ENCODE results near the gene INTS13. TPM values are rescaled to one million over a fixed set of nuclear protein-coding genes. Genes with fewer than 3 reads are reported as not detected.

The INTS13 gene
- polyA plus RNA-seq, 1 donor from 2014 or later, result 14.6 TPM

- H3K36me3 Mint-ChIP-seq, result peaks cover 15% of the 10 kb centered on the region
- no peaks in the 10 kb centered on the region for H3K9me3 Mint-ChIP-seq
- H3K27ac Mint-ChIP-seq, result peak overlapping the region; percentile 75 to 95 (median 92)
- peaks cover 49 to 52% (median 51%) of the 10 kb centered on the region in 3 donors for H3K4me1 Mint-ChIP-seq
- H3K27me3 Mint-ChIP-seq, result no peaks in the 10 kb centered on the region
- peak overlapping the region; percentile 75 to 99 (median 93) for H3K4me3 Mint-ChIP-seq
These were observed 3.4 kb upstream of the INTS13 start for GRCh38 chr12:26941215-26941594.

GRCh38 chr12:26940516-26941214, 2.9 kb upstream of the INTS13 start:
- Mint-ChIP-seq H3K9me3 (no peaks in the 10 kb centered on the region), H3K36me3 (peaks cover 11% of the 10 kb centered on the region), H3K27ac (peak overlapping the region; percentile 55 to 92 (median 75)), H3K4me1 (peaks cover 49 to 54% (median 51%) of the 10 kb centered on the region in 3 donors), H3K27me3 (no peaks in the 10 kb centered on the region), H3K4me3 (peak overlapping the region; percentile 75 to 99 (median 96))

DNA sequence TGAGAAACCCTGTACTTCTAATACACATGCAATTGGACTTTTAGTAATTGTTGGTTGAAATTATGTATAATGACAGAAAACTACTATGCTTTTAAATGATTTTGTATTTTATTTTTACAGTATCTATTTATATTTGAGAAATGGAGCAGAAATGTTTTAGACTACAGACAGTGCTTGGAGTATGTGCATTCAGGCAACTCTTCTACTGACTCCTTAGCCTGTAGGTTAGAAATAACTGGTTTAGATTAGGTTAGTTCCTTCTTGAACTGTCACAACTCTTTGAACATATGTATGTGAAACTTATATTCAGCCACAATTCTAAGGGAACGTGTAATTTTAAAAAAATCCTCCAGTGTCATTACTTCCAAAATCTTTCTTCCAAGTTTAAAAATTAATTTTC, 2.2 kb upstream of the INTS13 start:
- peaks cover 7% of the 10 kb centered on the region for H3K36me3 Mint-ChIP-seq
- H3K9me3 Mint-ChIP-seq, result no peaks in the 10 kb centered on the region
- peak overlapping the region; percentile 94 to 99 (median 97) for H3K4me3 Mint-ChIP-seq
- peak overlapping the region in 2 of 3 donors; percentile 89 to 99 for H3K27ac Mint-ChIP-seq
- no peaks in the 10 kb centered on the region for H3K27me3 Mint-ChIP-seq
- H3K4me1 Mint-ChIP-seq, result peaks cover 52 to 57% (median 55%) of the 10 kb centered on the region in 3 donors

DNA sequence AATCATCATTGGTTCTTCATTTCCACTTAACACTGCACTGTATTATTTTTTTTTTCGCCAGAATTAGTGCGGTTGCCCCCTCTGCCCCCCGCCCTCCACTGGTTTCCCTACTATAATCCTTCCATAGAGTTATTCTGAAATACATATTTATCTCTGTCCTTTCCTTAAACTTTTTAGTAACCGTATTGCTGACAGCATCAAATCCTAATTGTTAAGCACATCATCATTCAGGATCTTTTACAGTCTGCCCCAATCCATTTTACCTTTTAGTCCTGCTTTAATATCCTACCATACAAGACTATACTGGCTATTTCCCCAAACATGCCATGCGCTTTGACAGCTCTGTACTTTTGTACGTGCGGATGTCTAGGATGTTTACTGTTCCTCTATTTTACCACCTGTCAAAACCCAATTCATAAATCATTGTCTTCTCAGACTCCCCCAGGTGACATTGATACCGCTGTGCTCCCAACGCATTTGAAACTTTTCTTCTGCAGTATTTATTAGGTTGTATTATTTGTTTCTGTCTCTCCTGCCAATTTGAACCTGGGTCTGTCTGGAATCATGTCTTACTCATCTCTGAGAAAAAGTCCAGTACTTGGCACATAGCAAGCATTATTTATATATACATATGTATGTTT, 1.5 kb upstream of the INTS13 start:
- H3K36me3 Mint-ChIP-seq, result peaks cover 9% of the 10 kb centered on the region
- H3K27me3 Mint-ChIP-seq, result no peaks in the 10 kb centered on the region
- peaks cover 57 to 60% (median 60%) of the 10 kb centered on the region in 3 donors for H3K4me1 Mint-ChIP-seq
- peak overlapping the region; percentile 94 to 99 (median 97) for H3K4me3 Mint-ChIP-seq
- peak overlapping the region; percentile 89 to 99 (median 97) for H3K27ac Mint-ChIP-seq
- H3K9me3 Mint-ChIP-seq, result no peaks in the 10 kb centered on the region

DNA sequence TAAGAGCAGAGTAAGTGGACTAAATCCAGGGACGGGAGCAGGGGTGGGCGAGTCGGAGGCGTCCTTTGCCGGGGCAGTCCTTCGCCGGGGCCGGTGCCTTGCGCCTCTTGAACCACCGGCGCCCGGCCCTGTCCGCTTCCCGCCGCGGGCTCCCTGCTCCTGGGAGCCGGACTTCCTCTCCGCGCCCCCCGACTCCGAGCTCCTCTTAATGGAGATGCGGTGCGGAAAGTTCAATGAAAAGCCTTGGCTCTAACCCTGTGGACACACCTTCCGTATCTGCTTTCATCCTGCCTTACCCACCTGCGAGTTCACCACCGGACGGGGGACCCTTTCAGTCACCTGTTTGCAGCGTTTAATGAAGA, 901 bp upstream of the INTS13 start:
- Mint-ChIP-seq H3K36me3 (peaks cover 10% of the 10 kb centered on the region), H3K27ac (peak overlapping the region; percentile 89 to 99 (median 97)), H3K27me3 (no peaks in the 10 kb centered on the region), H3K4me3 (peak overlapping the region; percentile 94 to 99 (median 97)), H3K4me1 (peaks cover 51 to 55% (median 54%) of the 10 kb centered on the region in 3 donors), H3K9me3 (no peaks in the 10 kb centered on the region)

GRCh38 chr12:26937443-26937862, 328 bp downstream of the INTS13 start:
- Mint-ChIP-seq H3K36me3 (peaks cover 11% of the 10 kb centered on the region), H3K27me3 (no peaks in the 10 kb centered on the region), H3K4me1 (peaks cover 45 to 58% (median 49%) of the 10 kb centered on the region in 3 donors), H3K9me3 (no peaks in the 10 kb centered on the region), H3K27ac (peak overlapping the region; percentile 89 to 99 (median 97)), H3K4me3 (peak overlapping the region; percentile 94 to 99 (median 97))

GRCh38 chr12:26936559-26937442, 980 bp downstream of the INTS13 start:
- Mint-ChIP-seq H3K9me3 (no peaks in the 10 kb centered on the region), H3K27me3 (no peaks in the 10 kb centered on the region), H3K27ac (peak overlapping the region; percentile 89 to 99 (median 97)), H3K36me3 (peaks cover 11% of the 10 kb centered on the region), H3K4me3 (peak overlapping the region; percentile 94 to 99 (median 97)), H3K4me1 (peaks cover 38 to 56% (median 46%) of the 10 kb centered on the region in 3 donors)

DNA sequence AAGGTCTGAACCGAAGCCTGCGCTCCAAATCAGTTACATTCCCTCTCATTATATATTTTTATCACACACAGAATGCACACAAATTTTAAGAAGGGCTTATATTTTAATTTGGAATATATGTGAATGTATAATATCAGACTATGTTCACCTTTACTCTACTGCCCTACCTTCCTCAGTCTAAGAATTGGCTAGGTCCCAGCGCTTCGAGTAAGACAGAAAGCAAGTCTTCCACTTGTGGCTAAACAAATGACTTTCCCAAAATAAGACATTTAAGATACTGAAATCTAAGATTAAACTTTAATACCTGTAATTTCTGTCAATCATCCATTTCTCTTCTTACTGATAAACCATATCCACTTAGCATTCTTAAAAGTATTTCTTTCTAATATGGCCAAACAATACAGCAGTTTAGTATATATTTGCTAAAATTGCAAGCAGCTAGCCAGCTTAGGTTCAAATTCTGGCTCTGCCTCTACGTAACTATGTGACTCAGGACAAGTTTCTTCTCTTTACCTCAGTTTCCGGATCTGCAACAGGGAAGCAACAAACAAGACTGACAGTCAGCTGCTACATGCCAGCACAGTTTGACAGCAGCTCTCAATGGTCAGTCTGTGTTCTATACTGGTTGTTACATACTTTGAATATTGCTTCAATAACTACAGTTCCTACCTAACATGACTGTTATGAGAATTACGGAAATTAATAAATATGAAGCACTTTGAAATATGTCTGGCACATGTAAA, 2.0 kb downstream of the INTS13 start:
- Mint-ChIP-seq H3K4me1 (peaks cover 29 to 51% (median 37%) of the 10 kb centered on the region in 3 donors), H3K36me3 (peaks cover 9% of the 10 kb centered on the region), H3K9me3 (no peaks in the 10 kb centered on the region), H3K27ac (peak overlapping the region in 2 of 3 donors; percentile 60 to 89), H3K27me3 (no peaks in the 10 kb centered on the region), H3K4me3 (peak overlapping the region in 3 of 4 donors; percentile 39 to 94 (median 66))

DNA sequence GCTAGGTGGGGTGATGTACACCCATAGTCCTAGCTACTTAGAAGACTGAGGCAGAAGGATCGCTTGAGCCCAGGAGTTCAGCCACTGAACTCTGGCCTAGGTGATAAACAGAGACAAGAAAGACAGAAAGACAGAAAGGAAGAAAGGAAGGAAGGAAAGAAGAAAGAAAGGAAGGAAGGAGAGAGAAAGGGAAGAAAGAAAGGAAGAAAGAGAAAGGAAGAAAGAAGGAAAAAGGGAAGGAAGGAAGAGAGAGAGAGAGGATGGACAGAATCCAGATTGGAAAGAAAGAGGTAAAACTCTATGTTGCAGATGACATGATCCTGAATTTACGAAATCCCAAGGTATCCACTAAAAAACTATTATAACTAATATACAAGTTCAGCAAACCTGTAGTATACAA, 8.2 kb downstream of the INTS13 start:
- H3K27ac Mint-ChIP-seq, result no peak overlapping the region
- H3K4me3 Mint-ChIP-seq, result peak overlapping the region in 1 of 4 donors; percentile 5
- H3K36me3 Mint-ChIP-seq, result peaks cover 18% of the 10 kb centered on the region
- H3K4me1 Mint-ChIP-seq, result peaks cover 10 to 16% (median 12%) of the 10 kb centered on the region in 3 donors
- no peaks in the 10 kb centered on the region for H3K27me3 Mint-ChIP-seq
- no peaks in the 10 kb centered on the region for H3K9me3 Mint-ChIP-seq

GRCh38 chr12:26928661-26929060, 9.1 kb downstream of the INTS13 start:
- Mint-ChIP-seq H3K4me3 (no peak overlapping the region), H3K27me3 (no peaks in the 10 kb centered on the region), H3K4me1 (peaks cover 9 to 14% (median 9%) of the 10 kb centered on the region in 3 donors), H3K9me3 (no peaks in the 10 kb centered on the region), H3K36me3 (peaks cover 12% of the 10 kb centered on the region), H3K27ac (no peak overlapping the region)

DNA sequence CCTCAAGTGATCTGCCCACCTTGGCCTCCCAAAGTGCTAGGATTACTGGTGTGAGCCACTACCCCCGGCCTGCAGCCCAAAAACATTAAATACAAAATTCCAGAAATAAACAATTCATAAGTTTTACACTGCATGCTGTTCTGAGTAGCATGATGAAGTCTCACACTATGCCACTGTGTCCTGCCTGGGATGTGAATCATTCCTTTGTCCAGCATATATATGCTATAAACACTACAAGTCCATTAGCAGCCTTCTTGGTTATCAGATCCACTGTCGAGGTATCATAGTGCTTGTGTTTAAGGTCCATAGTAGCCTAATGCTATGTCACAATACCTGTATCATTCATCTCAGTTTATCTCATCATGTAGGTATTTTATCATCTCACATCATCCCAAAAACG, 15.9 kb downstream of the INTS13 start:
- Mint-ChIP-seq H3K27me3 (no peaks in the 10 kb centered on the region), H3K27ac (no peak overlapping the region), H3K4me3 (no peak overlapping the region), H3K4me1 (no peaks in the 10 kb centered on the region), H3K9me3 (no peaks in the 10 kb centered on the region), H3K36me3 (no peaks in the 10 kb centered on the region)

DNA sequence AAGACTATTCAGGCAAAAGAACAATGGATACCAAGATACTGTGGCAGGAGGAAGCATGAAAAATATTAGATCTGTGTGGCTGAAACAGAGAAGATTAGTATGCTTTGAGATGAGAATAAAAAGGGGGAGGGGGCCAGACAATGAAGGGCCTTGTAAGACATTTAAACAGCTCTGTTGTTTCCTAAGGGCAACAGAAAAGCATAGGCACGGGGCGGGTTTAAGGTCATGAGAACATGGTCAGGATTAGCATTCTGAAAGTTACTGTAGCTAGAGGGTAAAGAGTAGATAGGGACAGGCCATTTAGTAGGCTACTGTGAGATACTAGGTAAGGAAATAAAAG, 18.6 kb downstream of the INTS13 start:
- peaks cover 2% of the 10 kb centered on the region for H3K36me3 Mint-ChIP-seq
- H3K27me3 Mint-ChIP-seq, result no peaks in the 10 kb centered on the region
- no peak overlapping the region for H3K4me3 Mint-ChIP-seq
- no peaks in the 10 kb centered on the region for H3K9me3 Mint-ChIP-seq
- H3K4me1 Mint-ChIP-seq, result no peaks in the 10 kb centered on the region
- no peak overlapping the region for H3K27ac Mint-ChIP-seq

GRCh38 chr12:26918321-26919215, 19.2 kb downstream of the INTS13 start:
- Mint-ChIP-seq H3K27me3 (no peaks in the 10 kb centered on the region), H3K4me1 (no peaks in the 10 kb centered on the region), H3K4me3 (no peak overlapping the region), H3K27ac (no peak overlapping the region), H3K9me3 (no peaks in the 10 kb centered on the region), H3K36me3 (peaks cover 2% of the 10 kb centered on the region)
